WI38 (cell line): ENCODE data around the gene NGEF.

ENCODE experiments used
- H3K4me3 ChIP-seq: 2 replicates; pipeline ENCODE4 v1.5.1; 2011; ENCODE audit warnings: low read depth, mild to moderate bottlenecking, control low read depth, low read length
- TF ChIP-seq, protein P1 (sequence below): IDR thresholded peaks from 2 replicates; pipeline ENCODE4 v1.5.1; 2012; ENCODE audit warnings: low read depth, mild to moderate bottlenecking, control low read depth, low read length

NGEF gene

DNA sequence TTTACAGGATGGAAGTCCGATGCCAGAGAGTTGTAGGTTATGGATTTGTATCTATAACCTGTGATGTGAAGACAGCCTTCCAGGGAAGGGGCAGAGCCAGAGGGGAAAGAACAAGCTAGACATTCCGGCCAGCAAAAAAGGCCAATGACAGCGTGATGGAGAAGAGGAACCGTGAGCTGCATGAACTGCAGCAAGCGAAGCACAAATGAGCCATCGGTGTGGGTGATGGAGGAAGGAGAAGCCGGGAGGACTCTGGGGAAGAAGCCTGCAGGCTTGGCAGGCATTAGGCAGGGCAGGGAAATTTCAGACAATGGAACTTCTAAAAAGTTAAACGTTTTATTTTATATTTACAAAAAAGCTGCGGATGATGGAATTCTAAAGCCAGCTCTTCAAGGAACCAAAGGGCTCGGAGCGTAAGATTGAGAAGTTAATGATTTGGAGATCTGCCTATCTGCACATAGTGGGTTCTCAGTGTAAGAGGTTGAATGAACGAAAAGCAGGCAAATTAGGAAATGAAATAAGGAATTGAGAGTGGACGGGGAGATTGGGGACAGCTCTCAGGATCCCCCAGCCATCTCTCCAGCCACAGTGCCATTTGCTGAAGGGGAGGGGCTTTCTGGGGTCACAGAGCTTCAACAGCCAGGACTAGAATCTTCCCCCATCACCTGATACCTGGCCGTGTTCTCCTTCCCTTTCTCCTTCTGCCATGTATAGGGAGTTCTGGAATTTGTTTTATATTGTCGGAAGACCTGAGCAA, 28.4 kb downstream of the NGEF start:
- TF ChIP-seq, protein P1, sequence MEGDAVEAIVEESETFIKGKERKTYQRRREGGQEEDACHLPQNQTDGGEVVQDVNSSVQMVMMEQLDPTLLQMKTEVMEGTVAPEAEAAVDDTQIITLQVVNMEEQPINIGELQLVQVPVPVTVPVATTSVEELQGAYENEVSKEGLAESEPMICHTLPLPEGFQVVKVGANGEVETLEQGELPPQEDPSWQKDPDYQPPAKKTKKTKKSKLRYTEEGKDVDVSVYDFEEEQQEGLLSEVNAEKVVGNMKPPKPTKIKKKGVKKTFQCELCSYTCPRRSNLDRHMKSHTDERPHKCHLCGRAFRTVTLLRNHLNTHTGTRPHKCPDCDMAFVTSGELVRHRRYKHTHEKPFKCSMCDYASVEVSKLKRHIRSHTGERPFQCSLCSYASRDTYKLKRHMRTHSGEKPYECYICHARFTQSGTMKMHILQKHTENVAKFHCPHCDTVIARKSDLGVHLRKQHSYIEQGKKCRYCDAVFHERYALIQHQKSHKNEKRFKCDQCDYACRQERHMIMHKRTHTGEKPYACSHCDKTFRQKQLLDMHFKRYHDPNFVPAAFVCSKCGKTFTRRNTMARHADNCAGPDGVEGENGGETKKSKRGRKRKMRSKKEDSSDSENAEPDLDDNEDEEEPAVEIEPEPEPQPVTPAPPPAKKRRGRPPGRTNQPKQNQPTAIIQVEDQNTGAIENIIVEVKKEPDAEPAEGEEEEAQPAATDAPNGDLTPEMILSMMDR = no peak
- H3K4me3 ChIP-seq = no peak overlapping the region

DNA sequence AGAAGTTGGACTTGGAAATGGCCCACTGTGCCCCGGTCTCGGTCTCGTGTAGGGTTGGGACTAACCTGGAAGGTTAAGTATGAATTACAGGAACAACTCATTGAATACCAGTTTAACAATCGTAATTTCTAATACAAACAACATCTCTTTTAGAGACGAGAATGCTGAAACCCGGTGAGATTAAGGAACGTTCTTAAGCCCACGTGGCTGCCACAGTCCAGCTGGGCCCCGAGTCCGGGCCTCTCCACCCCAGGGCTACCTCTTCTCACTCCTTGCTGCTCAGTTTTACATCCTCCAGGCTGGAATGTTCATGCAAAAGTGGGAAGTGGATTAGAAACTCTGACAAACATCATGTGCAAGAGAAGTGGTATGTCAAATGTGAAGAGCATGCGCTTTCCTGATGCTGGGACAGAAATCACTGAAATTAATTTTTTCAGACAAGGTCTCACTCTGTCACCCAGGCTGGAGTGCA, 29.4 kb downstream of the NGEF start:
- no peak overlapping the region for H3K4me3 ChIP-seq
- TF ChIP-seq, protein P1 = no peak

DNA sequence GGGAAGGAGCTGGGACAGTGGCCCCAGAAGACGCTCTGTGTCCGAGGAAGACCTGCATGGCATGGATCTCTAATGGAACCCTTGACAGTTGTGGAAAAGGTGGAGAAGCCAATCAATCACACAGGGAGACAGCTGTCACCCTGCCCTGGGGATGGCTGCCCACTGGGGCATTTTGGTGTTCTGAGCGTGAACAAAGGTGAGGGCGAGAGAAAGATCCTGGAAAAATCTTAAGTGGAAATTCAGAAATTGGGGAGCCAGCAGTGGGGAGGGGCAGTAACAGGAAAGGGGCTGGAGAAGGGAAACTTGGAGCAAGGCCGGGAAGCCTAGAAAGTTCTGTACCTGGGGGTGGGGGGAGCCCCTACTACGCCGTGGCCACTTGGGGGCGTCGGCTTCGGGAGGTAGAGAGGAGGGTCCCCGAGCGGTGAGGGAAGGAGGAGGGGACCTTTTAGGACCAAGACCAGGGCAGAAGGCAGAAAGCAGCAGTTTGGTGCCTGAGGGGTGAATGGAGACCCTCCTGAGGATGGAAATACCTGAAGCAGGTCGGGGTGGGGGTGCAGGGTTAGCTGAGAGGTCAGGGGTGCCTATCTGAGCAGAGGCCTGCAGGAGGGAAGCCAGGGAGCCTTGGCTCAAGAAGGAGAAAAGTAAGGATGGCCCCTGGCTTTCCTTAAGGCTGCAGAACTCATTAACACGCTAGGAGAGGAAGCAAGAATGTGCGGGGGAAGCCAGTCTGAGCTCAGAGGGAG, 30.0 kb downstream of the NGEF start:
- no peak overlapping the region for H3K4me3 ChIP-seq
- TF ChIP-seq, protein P1 = no peak

DNA sequence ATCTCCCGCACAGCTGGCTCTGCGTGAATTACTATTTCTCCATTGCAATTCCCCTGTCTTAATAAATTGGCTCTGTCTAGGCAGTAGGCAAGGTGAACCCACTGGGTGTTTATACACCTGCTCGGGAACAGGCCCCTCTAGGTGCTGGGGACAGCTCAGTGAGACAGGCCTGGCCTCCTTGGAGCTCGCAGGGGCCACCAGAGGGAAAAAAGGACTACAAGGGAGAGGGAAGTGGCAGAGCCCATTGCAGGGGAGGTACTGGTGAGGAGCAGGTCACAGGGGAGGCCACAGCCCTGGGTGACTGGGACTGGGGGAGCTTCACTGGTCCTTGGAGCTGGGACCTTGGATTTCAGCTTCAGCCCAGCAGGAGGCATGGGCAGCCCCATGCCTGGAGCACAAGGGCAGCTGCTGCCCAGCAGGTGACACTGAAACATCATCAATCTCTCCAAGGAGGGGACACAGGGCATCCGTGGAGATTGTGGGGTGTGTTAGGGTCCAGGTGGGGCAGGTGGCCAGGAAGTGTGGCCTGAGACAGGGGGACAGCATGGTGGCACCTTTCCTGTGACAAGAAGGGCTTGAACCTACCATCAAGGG, 31.2 kb downstream of the NGEF start:
- TF ChIP-seq, protein P1 = no peak

DNA sequence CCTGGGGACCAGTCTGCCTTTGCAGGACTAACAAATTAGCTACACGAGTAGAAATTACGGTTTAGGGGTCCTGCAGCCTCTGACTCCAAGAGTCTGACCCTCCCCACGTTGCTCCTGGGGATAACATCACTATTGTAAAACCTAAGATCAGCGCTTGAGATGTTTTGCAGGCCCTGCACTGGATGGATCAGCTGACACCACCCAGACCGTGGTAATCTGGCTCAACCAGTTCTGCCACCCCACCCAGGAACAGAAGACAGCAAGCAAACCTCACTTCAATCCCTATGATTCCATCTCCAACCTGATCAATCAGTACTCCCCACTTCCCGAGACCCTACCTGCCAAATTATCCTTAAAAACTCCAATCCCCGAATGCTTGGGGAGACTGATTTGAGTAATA, 31.7 kb downstream of the NGEF start:
- TF ChIP-seq, protein P1 = no peak
- no peak overlapping the region for H3K4me3 ChIP-seq

More for the DNA sequence above, 31.2 kb downstream of the NGEF start:
- no peak overlapping the region for H3K4me3 ChIP-seq

DNA sequence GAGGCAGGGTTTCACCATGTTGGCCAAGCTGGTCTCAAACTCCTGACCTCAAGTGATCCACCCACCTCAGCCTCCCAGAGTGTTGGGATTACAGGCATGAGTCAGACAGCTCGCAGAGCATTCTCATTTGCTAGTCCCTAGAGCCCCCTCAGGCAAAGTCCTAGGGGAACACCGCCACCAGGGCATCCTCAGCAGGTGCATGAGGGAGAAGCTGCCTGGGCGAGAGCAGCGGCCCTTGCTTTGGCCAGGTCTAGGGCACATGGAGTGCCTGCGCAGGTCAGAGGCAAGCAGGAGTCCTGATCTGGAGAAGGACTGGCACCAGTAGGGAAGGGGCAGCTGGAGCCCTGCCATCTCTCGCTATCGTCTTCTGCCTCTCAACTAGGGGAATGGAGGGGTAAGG, 32.4 kb downstream of the NGEF start:
- TF ChIP-seq, protein P1 = no peak
- no peak overlapping the region for H3K4me3 ChIP-seq
